IPS-15b (cell line): ENCODE data around the gene MEPE.

Experiments
- H3K27me3 ChIP-seq: one replicate; pipeline ENCODE4 v1.6.1; 2013; ENCODE audit warnings: low read length; ENCODE audit not compliant: control insufficient read depth, insufficient read depth
- H3K36me3 ChIP-seq: one replicate; pipeline ENCODE4 v1.6.1; 2013; ENCODE audit warnings: low read length; ENCODE audit not compliant: control insufficient read depth, insufficient read depth
- H3K4me1 ChIP-seq: one replicate; pipeline ENCODE4 v1.6.1; 2013; ENCODE audit warnings: mild to moderate bottlenecking, low read length; ENCODE audit not compliant: control insufficient read depth, insufficient read depth
- H3K4me3 ChIP-seq: one replicate; pipeline ENCODE4 v1.5.1; 2013; ENCODE audit warnings: low read depth, low read length
- H3K9ac ChIP-seq: one replicate; pipeline ENCODE4 v1.6.1; 2013; ENCODE audit warnings: low read depth, mild to moderate bottlenecking, low read length
- H3K9me3 ChIP-seq: one replicate; pipeline ENCODE4 v1.6.1; 2013; ENCODE audit warnings: mild to moderate bottlenecking, low read length; ENCODE audit not compliant: control insufficient read depth, insufficient read depth

Gene MEPE

DNA sequence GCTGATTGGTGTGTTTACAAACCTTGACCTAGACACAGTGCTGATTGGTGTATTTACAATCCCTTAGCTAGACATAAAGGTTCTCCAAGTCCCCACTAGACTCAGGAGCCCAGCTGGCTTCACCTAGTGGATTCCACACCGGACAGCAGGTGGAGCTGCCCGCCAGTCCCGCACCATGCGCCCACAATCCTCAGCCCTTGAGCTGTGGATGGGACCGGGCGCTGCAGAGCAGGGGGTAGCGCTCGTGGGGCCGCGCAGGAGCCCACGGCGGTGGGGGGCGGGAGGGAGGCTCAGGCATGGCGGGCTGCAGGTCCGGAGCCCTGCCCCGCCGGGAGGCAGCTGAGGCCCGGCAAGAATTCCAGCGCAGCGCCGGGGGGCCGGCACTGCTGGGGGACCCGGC lies 30.7 kb downstream of the MEPE start:
- Histone ChIP-seq H3K9ac (no peak overlapping the region), H3K27me3 (no peaks in the 10 kb centered on the region), H3K4me3 (peak overlapping the region; percentile 53), H3K36me3 (no peaks in the 10 kb centered on the region), H3K4me1 (peaks cover 24% of the 10 kb centered on the region), H3K9me3 (no peaks in the 10 kb centered on the region)

GRCh38 chr4:87864321-87864720 lies 31.6 kb downstream of the MEPE start:
- Histone ChIP-seq H3K4me1 (peaks cover 24% of the 10 kb centered on the region), H3K27me3 (no peaks in the 10 kb centered on the region), H3K4me3 (peak overlapping the region; percentile 53), H3K9me3 (no peaks in the 10 kb centered on the region), H3K36me3 (no peaks in the 10 kb centered on the region), H3K9ac (peak overlapping the region; percentile 74)

- Histone ChIP-seq H3K4me1 (peaks cover 24% of the 10 kb centered on the region), H3K4me3 (peak overlapping the region; percentile 34), H3K27me3 (no peaks in the 10 kb centered on the region), H3K9ac (no peak overlapping the region), H3K36me3 (no peaks in the 10 kb centered on the region), H3K9me3 (no peaks in the 10 kb centered on the region)
Measured at GRCh38 chr4:87865288-87865687, 32.5 kb downstream of the MEPE start.

DNA sequence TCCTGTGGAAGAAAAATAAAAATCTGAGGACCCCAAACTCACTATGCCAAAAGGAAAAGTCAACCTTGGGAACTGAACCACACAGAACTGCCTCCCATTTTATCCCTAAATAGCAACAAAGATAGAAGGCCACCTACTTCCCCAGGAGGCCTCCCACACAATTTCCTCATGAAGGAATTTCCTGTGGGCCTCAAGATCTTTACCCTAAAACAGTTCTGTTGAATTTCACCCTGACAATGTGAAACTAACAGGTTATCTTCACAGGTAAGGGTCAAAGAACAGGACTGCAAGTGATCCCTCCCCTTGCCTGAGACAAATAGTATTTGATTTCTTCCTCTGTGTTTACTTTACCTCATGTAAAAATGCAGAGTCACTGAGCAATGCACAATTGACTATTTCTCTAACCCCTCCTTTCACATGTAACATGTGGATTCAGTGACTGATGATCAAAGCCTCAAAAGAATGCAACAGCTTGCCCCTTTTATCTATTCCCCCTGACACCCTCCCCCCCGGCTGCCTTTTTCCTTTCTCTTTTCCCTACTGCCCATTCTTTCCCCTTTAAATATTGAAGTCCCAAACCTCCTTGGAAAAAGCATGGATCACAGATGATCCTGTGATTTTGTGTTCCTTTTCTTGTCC lies 33.3 kb downstream of the MEPE start:
- H3K4me3 ChIP-seq = peak overlapping the region; percentile 34
- no peaks in the 10 kb centered on the region for H3K36me3 ChIP-seq
- H3K27me3 ChIP-seq = no peaks in the 10 kb centered on the region
- H3K4me1 ChIP-seq = peaks cover 24% of the 10 kb centered on the region
- H3K9me3 ChIP-seq = no peaks in the 10 kb centered on the region
- H3K9ac ChIP-seq = no peak overlapping the region

- H3K4me3 ChIP-seq = no peak overlapping the region
Measured at GRCh38 chr4:87868522-87868921, 35.8 kb downstream of the MEPE start.

DNA sequence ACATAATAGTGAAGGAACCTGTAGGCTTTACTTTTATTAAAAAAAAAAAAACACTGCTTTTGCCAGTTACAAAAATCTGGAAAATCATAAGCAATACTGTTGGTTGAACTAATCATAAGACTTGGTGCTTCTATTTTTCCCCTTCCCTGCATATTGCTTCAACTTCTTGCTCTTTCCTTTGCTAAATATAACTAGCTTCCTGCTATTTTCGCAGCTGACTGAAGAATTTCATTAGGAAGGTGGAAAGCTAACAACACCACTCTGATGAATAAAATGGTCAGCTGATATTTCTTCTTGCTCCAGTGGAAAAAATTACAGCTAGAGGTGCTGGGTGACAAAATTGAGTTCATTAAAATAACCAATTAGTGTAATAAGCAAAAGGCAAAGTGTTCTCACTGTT lies 39.3 kb downstream of the MEPE start:
- Histone ChIP-seq H3K4me1 (peaks cover 12% of the 10 kb centered on the region), H3K9me3 (no peaks in the 10 kb centered on the region), H3K27me3 (no peaks in the 10 kb centered on the region), H3K4me3 (no peak overlapping the region), H3K9ac (no peak overlapping the region), H3K36me3 (no peaks in the 10 kb centered on the region)

More at GRCh38 chr4:87868522-87868921, 35.8 kb downstream of the MEPE start:
- peaks cover 27% of the 10 kb centered on the region for H3K4me1 ChIP-seq
- no peak overlapping the region for H3K9ac ChIP-seq
- H3K27me3 ChIP-seq = no peaks in the 10 kb centered on the region
- no peaks in the 10 kb centered on the region for H3K9me3 ChIP-seq
- H3K36me3 ChIP-seq = no peaks in the 10 kb centered on the region

GRCh38 chr4:87875191-87875590 lies 42.4 kb downstream of the MEPE start:
- H3K36me3 ChIP-seq = no peaks in the 10 kb centered on the region
- no peaks in the 10 kb centered on the region for H3K9me3 ChIP-seq
- no peak overlapping the region for H3K4me3 ChIP-seq
- peaks cover 4% of the 10 kb centered on the region for H3K4me1 ChIP-seq
- no peaks in the 10 kb centered on the region for H3K27me3 ChIP-seq
- no peak overlapping the region for H3K9ac ChIP-seq

- no peaks in the 10 kb centered on the region for H3K27me3 ChIP-seq
- no peak overlapping the region for H3K4me3 ChIP-seq
- H3K36me3 ChIP-seq = no peaks in the 10 kb centered on the region
- no peaks in the 10 kb centered on the region for H3K4me1 ChIP-seq
- H3K9me3 ChIP-seq = no peaks in the 10 kb centered on the region
- no peak overlapping the region for H3K9ac ChIP-seq
Measured at GRCh38 chr4:87880106-87880505, 47.3 kb downstream of the MEPE start.

DNA sequence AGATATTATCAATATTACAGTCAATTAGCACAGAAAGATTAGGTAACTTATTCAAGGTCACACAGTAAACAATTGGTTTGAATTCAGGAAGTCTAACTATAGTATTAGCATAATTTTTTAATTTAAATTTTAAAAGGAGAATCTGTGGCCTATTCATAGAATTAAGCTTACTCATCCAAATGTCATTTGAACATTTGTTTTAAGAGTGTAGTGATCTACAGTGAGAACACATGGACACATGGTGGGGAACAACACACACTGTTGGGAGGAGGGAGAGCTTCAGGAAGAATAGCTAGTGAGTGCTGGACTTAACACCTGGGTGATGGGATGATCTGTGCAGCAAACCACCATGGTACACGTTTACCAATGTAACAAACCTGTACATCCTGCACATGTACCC lies 48.3 kb downstream of the MEPE start:
- no peaks in the 10 kb centered on the region for H3K4me1 ChIP-seq
- H3K9me3 ChIP-seq = no peaks in the 10 kb centered on the region
- no peak overlapping the region for H3K9ac ChIP-seq
- H3K36me3 ChIP-seq = no peaks in the 10 kb centered on the region
- H3K27me3 ChIP-seq = no peaks in the 10 kb centered on the region
- no peak overlapping the region for H3K4me3 ChIP-seq

- no peak overlapping the region for H3K4me3 ChIP-seq
- no peak overlapping the region for H3K9ac ChIP-seq
- H3K9me3 ChIP-seq = no peaks in the 10 kb centered on the region
- no peaks in the 10 kb centered on the region for H3K36me3 ChIP-seq
- H3K27me3 ChIP-seq = no peaks in the 10 kb centered on the region
- H3K4me1 ChIP-seq = no peaks in the 10 kb centered on the region
Measured at GRCh38 chr4:87882321-87882720, 49.6 kb downstream of the MEPE start.

GRCh38 chr4:87882861-87883260 lies 50.1 kb downstream of the MEPE start:
- H3K9ac ChIP-seq = no peak overlapping the region
- no peak overlapping the region for H3K4me3 ChIP-seq
- H3K36me3 ChIP-seq = no peaks in the 10 kb centered on the region
- no peaks in the 10 kb centered on the region for H3K9me3 ChIP-seq
- H3K27me3 ChIP-seq = no peaks in the 10 kb centered on the region
- H3K4me1 ChIP-seq = no peaks in the 10 kb centered on the region

DNA sequence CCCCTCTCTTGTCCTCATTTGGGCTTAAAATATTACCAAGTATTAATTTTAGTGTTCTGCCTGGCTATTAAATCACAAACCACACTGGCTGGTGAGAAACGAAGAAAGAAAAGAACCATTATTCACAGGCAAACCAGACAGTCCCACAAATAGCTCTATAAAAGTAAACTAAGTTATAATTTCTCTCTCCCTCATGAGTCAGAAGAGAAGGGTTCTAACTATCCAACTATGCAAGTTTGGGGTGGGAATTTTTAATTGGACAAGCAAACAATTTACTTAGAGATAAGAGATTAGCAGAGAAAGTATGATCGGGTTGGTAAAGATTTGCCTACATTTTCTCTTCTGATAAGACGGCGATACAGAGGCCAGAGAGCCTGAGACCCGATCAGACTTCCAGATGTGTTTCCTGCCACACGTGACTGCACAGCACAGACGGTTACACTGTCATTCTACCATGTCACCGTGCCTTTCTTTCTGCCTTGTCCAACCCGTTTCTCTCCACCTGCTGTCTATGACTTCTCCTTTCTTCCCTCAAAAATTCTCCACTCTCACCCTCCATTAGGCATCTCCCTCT lies 52.3 kb downstream of the MEPE start:
- Histone ChIP-seq H3K4me1 (no peaks in the 10 kb centered on the region), H3K4me3 (no peak overlapping the region), H3K36me3 (no peaks in the 10 kb centered on the region), H3K9me3 (no peaks in the 10 kb centered on the region), H3K9ac (no peak overlapping the region), H3K27me3 (no peaks in the 10 kb centered on the region)
